ENCODE data around the gene XRCC4. TPM values are rescaled to one million over a fixed set of nuclear protein-coding genes. Genes with fewer than 3 reads are reported as not detected.
A peak's percentile ranks its signal among the peaks of the same experiment; 100 is the strongest.

Gene XRCC4
- total RNA-seq, 1 donor from 2014 or later = 15.5 TPM

DNA sequence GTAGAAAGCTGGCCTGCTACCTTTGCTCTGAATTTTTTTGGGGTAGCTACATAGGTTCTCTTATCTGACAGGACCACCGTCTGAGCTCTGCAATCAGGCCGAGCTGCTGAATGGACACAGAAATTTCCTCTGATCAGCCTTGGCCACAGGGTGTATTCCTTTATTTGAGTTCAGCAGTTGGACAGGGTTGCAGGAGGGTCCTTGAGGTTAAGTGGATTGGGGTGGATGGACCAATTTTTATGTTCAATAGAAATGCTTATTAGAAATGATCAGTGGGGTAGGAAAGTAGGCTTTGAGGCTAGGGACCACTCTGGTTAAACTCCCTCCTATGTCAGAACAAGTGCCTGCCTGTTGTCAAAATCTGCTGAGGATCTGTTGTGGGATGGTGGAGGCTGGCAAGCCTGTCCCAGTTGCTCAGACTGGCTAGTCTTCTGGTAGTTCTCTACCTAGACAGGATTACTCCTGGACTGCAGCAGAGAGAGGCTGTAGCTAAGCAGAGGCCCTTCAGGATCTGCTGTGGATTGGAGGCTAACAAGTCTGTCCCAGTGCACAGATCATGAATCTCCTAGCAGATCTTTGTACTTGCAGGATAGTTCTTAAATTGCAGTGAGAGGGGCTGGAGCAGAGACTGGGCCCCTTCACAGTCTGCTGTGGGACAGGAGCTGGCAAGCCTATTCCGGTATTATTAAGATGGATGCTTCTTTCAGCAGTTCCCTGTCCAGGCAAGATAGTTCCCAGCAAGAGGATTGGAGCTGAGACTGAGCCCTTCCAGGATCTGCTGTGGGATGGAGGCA lies 18.0 kb downstream of the XRCC4 start:
- FAIRE-seq (peak; percentile 9), DNase-seq (ENCODE audit: low read depth) (no peak)
- no peaks in the 10 kb centered on the region for H3K36me3 ChIP-seq (ENCODE audit: insufficient read depth, low read length)
- Mint-ChIP-seq H3K4me1 (ENCODE audit: low read depth, unreplicated experiment) (peaks cover 31% of the 10 kb centered on the region), H3K36me3 (ENCODE audit: low read depth, unreplicated experiment) (peaks cover 4% of the 10 kb centered on the region), H3K27me3 (ENCODE audit: low read depth, unreplicated experiment) (no peaks in the 10 kb centered on the region), H3K27ac (ENCODE audit: unreplicated experiment) (peak overlapping the region; percentile 62), H3K9me3 (ENCODE audit: unreplicated experiment) (peaks cover 17% of the 10 kb centered on the region), H3K4me3 (ENCODE audit: unreplicated experiment) (peak overlapping the region; percentile 12)
- H3K9me3 ChIP-seq (ENCODE audit: insufficient read depth, low read depth, low read length) = no peaks in the 10 kb centered on the region
- no peak overlapping the region for H3K4me3 ChIP-seq (ENCODE audit: insufficient read depth, low read depth, low read length)
- peaks cover 26% of the 10 kb centered on the region for H3K4me1 ChIP-seq (ENCODE audit: insufficient read depth, low read length)
- no peaks in the 10 kb centered on the region for H4K20me1 ChIP-seq (ENCODE audit: insufficient read depth, low read length)
- no peak overlapping the region for H2AFZ ChIP-seq (ENCODE audit: low read depth, low read length)
- no peak for TF ChIP-seq EZH2 (IDR thresholded peaks at IDR 0.05; ENCODE audit: insufficient read depth, low read length)
- TF ChIP-seq, protein P1, sequence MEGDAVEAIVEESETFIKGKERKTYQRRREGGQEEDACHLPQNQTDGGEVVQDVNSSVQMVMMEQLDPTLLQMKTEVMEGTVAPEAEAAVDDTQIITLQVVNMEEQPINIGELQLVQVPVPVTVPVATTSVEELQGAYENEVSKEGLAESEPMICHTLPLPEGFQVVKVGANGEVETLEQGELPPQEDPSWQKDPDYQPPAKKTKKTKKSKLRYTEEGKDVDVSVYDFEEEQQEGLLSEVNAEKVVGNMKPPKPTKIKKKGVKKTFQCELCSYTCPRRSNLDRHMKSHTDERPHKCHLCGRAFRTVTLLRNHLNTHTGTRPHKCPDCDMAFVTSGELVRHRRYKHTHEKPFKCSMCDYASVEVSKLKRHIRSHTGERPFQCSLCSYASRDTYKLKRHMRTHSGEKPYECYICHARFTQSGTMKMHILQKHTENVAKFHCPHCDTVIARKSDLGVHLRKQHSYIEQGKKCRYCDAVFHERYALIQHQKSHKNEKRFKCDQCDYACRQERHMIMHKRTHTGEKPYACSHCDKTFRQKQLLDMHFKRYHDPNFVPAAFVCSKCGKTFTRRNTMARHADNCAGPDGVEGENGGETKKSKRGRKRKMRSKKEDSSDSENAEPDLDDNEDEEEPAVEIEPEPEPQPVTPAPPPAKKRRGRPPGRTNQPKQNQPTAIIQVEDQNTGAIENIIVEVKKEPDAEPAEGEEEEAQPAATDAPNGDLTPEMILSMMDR (IDR thresholded peaks at IDR 0.05; ENCODE audit: insufficient read depth, low read depth, low read length) = no peak
- H3K9ac ChIP-seq (ENCODE audit: low read length) = no peak overlapping the region
- peaks cover 2% of the 10 kb centered on the region for H3K79me2 ChIP-seq (ENCODE audit: insufficient read depth, low read length)
- H3K27ac ChIP-seq (ENCODE audit: low read depth, low read length) = peak overlapping the region; percentile 78
- no peaks in the 10 kb centered on the region for H3K27me3 ChIP-seq (ENCODE audit: insufficient read depth, low read length)
- H3K4me2 ChIP-seq (ENCODE audit: low read length) = peak overlapping the region; percentile 70

DNA sequence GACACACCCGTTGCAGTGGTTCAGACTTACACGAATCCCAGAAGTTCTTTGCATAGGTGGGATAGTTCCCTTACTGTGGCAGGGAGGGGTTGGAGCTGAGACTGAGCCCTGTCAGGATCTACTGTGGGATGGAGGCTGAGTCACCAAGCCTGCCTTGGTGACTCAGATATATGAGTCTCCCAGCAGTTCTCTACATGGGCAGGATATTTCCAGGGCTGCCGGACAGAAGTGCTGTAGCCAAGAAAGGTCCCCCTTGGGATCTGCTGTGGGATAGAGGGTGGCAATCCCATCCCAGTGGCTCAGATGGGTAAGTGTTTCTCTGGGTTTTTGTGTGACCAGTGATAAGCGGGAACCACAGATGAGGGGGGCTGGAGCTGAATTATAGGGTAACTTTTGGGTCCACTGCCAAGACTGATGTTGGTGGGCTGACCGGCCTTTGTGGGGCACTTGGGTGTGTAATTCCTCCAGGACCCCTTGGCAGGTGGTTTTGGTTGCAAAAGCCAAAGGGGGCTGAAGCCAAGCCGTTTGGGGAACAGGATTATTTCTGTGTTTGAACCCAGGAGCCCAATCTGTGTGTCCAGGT lies 18.7 kb downstream of the XRCC4 start:
- H3K27ac ChIP-seq (ENCODE audit: low read depth, low read length) = peak overlapping the region; percentile 78
- H4K20me1 ChIP-seq (ENCODE audit: insufficient read depth, low read length) = no peaks in the 10 kb centered on the region
- peaks cover 4% of the 10 kb centered on the region for H3K36me3 Mint-ChIP-seq (ENCODE audit: low read depth, unreplicated experiment)
- no peaks in the 10 kb centered on the region for H3K36me3 ChIP-seq (ENCODE audit: insufficient read depth, low read length)
- DNase-seq (ENCODE audit: low read depth) = peak; percentile 87
- no peaks in the 10 kb centered on the region for H3K27me3 Mint-ChIP-seq (ENCODE audit: low read depth, unreplicated experiment)
- H3K27me3 ChIP-seq (ENCODE audit: insufficient read depth, low read length) = no peaks in the 10 kb centered on the region
- peaks cover 26% of the 10 kb centered on the region for H3K4me1 ChIP-seq (ENCODE audit: insufficient read depth, low read length)
- H3K4me3 ChIP-seq (ENCODE audit: insufficient read depth, low read depth, low read length) = peak overlapping the region; percentile 27
- peak overlapping the region; percentile 84 for H3K4me3 Mint-ChIP-seq (ENCODE audit: unreplicated experiment)
- peak; percentile 99 for FAIRE-seq
- TF ChIP-seq, protein P1 (IDR thresholded peaks at IDR 0.05; ENCODE audit: insufficient read depth, low read depth, low read length) = no peak
- TF ChIP-seq EZH2 (IDR thresholded peaks at IDR 0.05; ENCODE audit: insufficient read depth, low read length) = no peak
- H2AFZ ChIP-seq (ENCODE audit: low read depth, low read length) = no peak overlapping the region
- peaks cover 3% of the 10 kb centered on the region for H3K79me2 ChIP-seq (ENCODE audit: insufficient read depth, low read length)
- H3K9ac ChIP-seq (ENCODE audit: low read length) = peak overlapping the region; percentile 55
- H3K4me2 ChIP-seq (ENCODE audit: low read length) = peak overlapping the region; percentile 70
- H3K9me3 Mint-ChIP-seq (ENCODE audit: unreplicated experiment) = peaks cover 16% of the 10 kb centered on the region
- H3K4me1 Mint-ChIP-seq (ENCODE audit: low read depth, unreplicated experiment) = peaks cover 31% of the 10 kb centered on the region
- no peaks in the 10 kb centered on the region for H3K9me3 ChIP-seq (ENCODE audit: insufficient read depth, low read depth, low read length)
- peak overlapping the region; percentile 92 for H3K27ac Mint-ChIP-seq (ENCODE audit: unreplicated experiment)

All from astrocyte (in vitro differentiated cells and primary cell).